ENCODE results near the gene MED31. TPM values are rescaled to one million over a fixed set of nuclear protein-coding genes. Genes with fewer than 3 reads are reported as not detected.

The MED31 gene
- total and polyA plus RNA-seq, 8 donors = 19.1 to 29.8 (median 24.1) TPM

- Histone ChIP-seq H3K4me1 (peaks cover 4 to 30% of the 10 kb centered on the region in 2 donors), H3K36me3 (peaks cover 0 to 34% of the 10 kb centered on the region in 2 donors), H3K27ac (peak overlapping the region; percentile 83 to 90), H3K4me3 (peak overlapping the region; percentile 77 to 85), H3K27me3 (no peaks in the 10 kb centered on the region), H3K9me3 (no peaks in the 10 kb centered on the region)
- TF ChIP-seq CTCF (IDR thresholded peaks at IDR 0.05) = no peak
- intact Hi-C loops (cut with DNase I) = no loop called here
- ATAC-seq (peak; percentile 56), DNase-seq (peak in 1 of 4 donors; percentile 69)
These were observed 10.1 kb downstream of the MED31 start for GRCh38 chr17:6641247-6641863.

DNA sequence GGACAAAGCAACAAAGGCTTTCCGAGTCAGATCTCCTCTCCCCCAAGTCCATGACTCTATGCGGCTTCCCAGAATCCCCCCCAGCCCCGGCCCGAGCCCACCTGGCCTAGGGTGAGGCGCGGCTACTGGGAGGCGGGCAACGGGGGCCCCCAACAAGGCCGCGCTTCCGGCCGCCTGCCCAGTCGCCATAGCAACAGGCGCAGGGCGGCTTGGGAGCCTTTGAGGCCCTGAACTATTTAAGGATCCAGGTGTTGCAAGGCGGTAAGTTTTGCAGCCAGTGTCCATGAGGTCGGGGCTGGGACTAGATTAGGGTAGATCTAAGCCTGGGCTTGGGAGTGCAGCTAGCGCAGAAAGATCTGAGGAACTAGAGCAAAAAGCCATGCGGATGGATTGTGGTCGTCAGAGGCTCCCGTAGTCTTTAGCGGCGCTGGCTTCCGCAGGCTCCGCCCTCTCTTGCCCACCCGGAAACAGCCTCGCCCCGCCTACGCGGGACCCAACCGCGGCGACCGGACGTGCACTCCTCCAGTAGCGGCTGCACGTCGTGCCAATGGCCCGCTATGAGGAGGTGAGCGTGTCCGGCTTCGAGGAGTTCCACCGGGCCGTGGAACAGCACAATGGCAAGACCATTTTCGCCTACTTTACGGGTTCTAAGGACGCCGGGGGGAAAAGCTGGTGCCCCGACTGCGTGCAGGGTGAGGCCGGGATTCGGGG, 10.7 kb downstream of the MED31 start, which contains the start of the genes KIAA0753 and TXNDC17:
KIAA0753 (minus strand) TSS at position 176 of the 711 bp plus-strand sequence. CDS start 5,608 bp downstream, outside the sequence.
TXNDC17 (plus strand) TSS at position 525 of the 711 bp plus-strand sequence; CDS start at position 548, 23 bp downstream.
- intact Hi-C loops (cut with DNase I) = no loop called here
- Histone ChIP-seq H3K27ac (peak within 1 kb of the TSS; percentile 83 to 90), H3K4me3 (peak within 1 kb of the TSS; percentile 77 to 85), H3K9me3 (no peaks in the 10 kb centered on the region), H3K27me3 (no peaks in the 10 kb centered on the region), H3K4me1 (peaks cover 4 to 30% of the 10 kb centered on the region in 2 donors), H3K36me3 (peaks cover 0 to 27% of the 10 kb centered on the region in 2 donors)
- no peak for TF ChIP-seq CTCF (IDR thresholded peaks at IDR 0.05)
- ATAC-seq = peak; percentile 95
- DNase-seq = peak; percentile 93 to 97 (median 94)

- TF ChIP-seq CTCF (IDR thresholded peaks at IDR 0.05) = no peak
- DNase-seq (peak in 1 of 4 donors; percentile 87), ATAC-seq (peak; percentile 56)
- Histone ChIP-seq H3K27ac (peak overlapping the region; percentile 83 to 90), H3K9me3 (no peaks in the 10 kb centered on the region), H3K36me3 (peaks cover 0 to 21% of the 10 kb centered on the region in 2 donors), H3K27me3 (no peaks in the 10 kb centered on the region), H3K4me3 (peak overlapping the region; percentile 77 to 85), H3K4me1 (peaks cover 4 to 30% of the 10 kb centered on the region in 2 donors)
- intact Hi-C loops (cut with DNase I) = no loop called here
These were observed 11.5 kb downstream of the MED31 start for GRCh38 chr17:6639586-6640535.

- ATAC-seq (no peak), DNase-seq (peak in 1 of 4 donors; percentile 59)
- Histone ChIP-seq H3K36me3 (peaks cover 0 to 21% of the 10 kb centered on the region in 2 donors), H3K4me1 (peaks cover 4 to 30% of the 10 kb centered on the region in 2 donors), H3K4me3 (peak overlapping the region; percentile 77 to 85), H3K27ac (no peak overlapping the region), H3K9me3 (no peaks in the 10 kb centered on the region), H3K27me3 (no peaks in the 10 kb centered on the region)
- intact Hi-C loops (cut with DNase I) = no loop called here
- no peak for TF ChIP-seq CTCF (IDR thresholded peaks at IDR 0.05)
These were observed 12.3 kb downstream of the MED31 start for GRCh38 chr17:6639014-6639585.
